ENCODE results near the gene MRPL20. TPM values are rescaled to one million over a fixed set of nuclear protein-coding genes. Genes with fewer than 3 reads are reported as not detected.

Gene MRPL20
- polyA plus RNA-seq, 1 donor from 2014 or later = 144 TPM

- peak overlapping the region in 1 of 3 donors; percentile 12 for H3K27ac Mint-ChIP-seq
- peaks cover 2% of the 10 kb centered on the region for H3K36me3 Mint-ChIP-seq
- no peak overlapping the region for H3K4me3 Mint-ChIP-seq
- H3K27me3 Mint-ChIP-seq = peaks cover 17% of the 10 kb centered on the region
- H3K4me1 Mint-ChIP-seq = peaks cover 3 to 6% (median 6%) of the 10 kb centered on the region in 3 donors
- no peaks in the 10 kb centered on the region for H3K9me3 Mint-ChIP-seq
Observed at GRCh38 chr1:1360506-1361169, 46.5 kb downstream of the MRPL20 start.

GRCh38 chr1:1359664-1360468 is 47.2 kb downstream of the MRPL20 start:
- peak overlapping the region in 1 of 3 donors; percentile 19 for H3K27ac Mint-ChIP-seq
- peak overlapping the region in 3 of 4 donors; percentile 47 to 64 (median 49) for H3K4me3 Mint-ChIP-seq
- peaks cover 3 to 6% (median 6%) of the 10 kb centered on the region in 3 donors for H3K4me1 Mint-ChIP-seq

GRCh38 chr1:1359308-1359663 is 47.8 kb downstream of the MRPL20 start:
- Mint-ChIP-seq H3K36me3 (peaks cover 2% of the 10 kb centered on the region), H3K9me3 (no peaks in the 10 kb centered on the region), H3K27ac (peak overlapping the region in 2 of 3 donors; percentile 16 to 19), H3K27me3 (peaks cover 17% of the 10 kb centered on the region), H3K4me3 (peak overlapping the region in 3 of 4 donors; percentile 47 to 64 (median 55)), H3K4me1 (peaks cover 3 to 6% (median 6%) of the 10 kb centered on the region in 3 donors)

More at GRCh38 chr1:1359664-1360468, 47.2 kb downstream of the MRPL20 start:
- Mint-ChIP-seq H3K9me3 (no peaks in the 10 kb centered on the region), H3K27me3 (peaks cover 17% of the 10 kb centered on the region), H3K36me3 (peaks cover 2% of the 10 kb centered on the region)

- H3K27ac Mint-ChIP-seq = peak within 1 kb of the TSS in 2 of 3 donors; percentile 16 to 22
- peak within 1 kb of the TSS in 3 of 4 donors; percentile 47 to 64 (median 55) for H3K4me3 Mint-ChIP-seq
- peaks cover 3 to 6% (median 6%) of the 10 kb centered on the region in 3 donors for H3K4me1 Mint-ChIP-seq
- H3K27me3 Mint-ChIP-seq = peaks cover 17% of the 10 kb centered on the region
- H3K36me3 Mint-ChIP-seq = peaks cover 2% of the 10 kb centered on the region
- no peaks in the 10 kb centered on the region for H3K9me3 Mint-ChIP-seq
Observed at GRCh38 chr1:1358433-1359271, 48.4 kb downstream of the MRPL20 start, which contains the start of gene MXRA8. Gene MXRA8, minus strand, starts transcription at chr1:1358555. Its CDS starts 51 bp downstream, at chr1:1358504.

- Mint-ChIP-seq H3K36me3 (peaks cover 2% of the 10 kb centered on the region), H3K4me3 (no peak overlapping the region), H3K27ac (peak overlapping the region in 1 of 3 donors; percentile 22), H3K9me3 (no peaks in the 10 kb centered on the region), H3K4me1 (peaks cover 4 to 8% (median 8%) of the 10 kb centered on the region in 3 donors), H3K27me3 (peaks cover 20% of the 10 kb centered on the region)
Observed at GRCh38 chr1:1357871-1358432, 49.1 kb downstream of the MRPL20 start.

- Mint-ChIP-seq H3K36me3 (peaks cover 2% of the 10 kb centered on the region), H3K27me3 (peaks cover 28% of the 10 kb centered on the region), H3K4me1 (peaks cover 10 to 15% (median 13%) of the 10 kb centered on the region in 3 donors), H3K27ac (no peak overlapping the region), H3K9me3 (no peaks in the 10 kb centered on the region), H3K4me3 (no peak overlapping the region)
Observed at GRCh38 chr1:1356796-1357401, 50.2 kb downstream of the MRPL20 start.

- H3K36me3 Mint-ChIP-seq = peaks cover 2% of the 10 kb centered on the region
- no peaks in the 10 kb centered on the region for H3K9me3 Mint-ChIP-seq
- no peak overlapping the region for H3K27ac Mint-ChIP-seq
- H3K4me3 Mint-ChIP-seq = no peak overlapping the region
- H3K4me1 Mint-ChIP-seq = peaks cover 10 to 15% (median 12%) of the 10 kb centered on the region in 3 donors
- H3K27me3 Mint-ChIP-seq = peaks cover 28% of the 10 kb centered on the region
Observed at GRCh38 chr1:1356166-1356795, 50.8 kb downstream of the MRPL20 start.

GRCh38 chr1:1355416-1355815 is 51.7 kb downstream of the MRPL20 start:
- no peaks in the 10 kb centered on the region for H3K36me3 Mint-ChIP-seq
- H3K27ac Mint-ChIP-seq = no peak overlapping the region
- no peaks in the 10 kb centered on the region for H3K9me3 Mint-ChIP-seq
- H3K4me3 Mint-ChIP-seq = no peak overlapping the region
- H3K4me1 Mint-ChIP-seq = peaks cover 10 to 13% (median 12%) of the 10 kb centered on the region in 3 donors
- peaks cover 26% of the 10 kb centered on the region for H3K27me3 Mint-ChIP-seq

GRCh38 chr1:1354271-1355247 is 52.5 kb downstream of the MRPL20 start:
- peaks cover 24% of the 10 kb centered on the region for H3K27me3 Mint-ChIP-seq
- H3K9me3 Mint-ChIP-seq = no peaks in the 10 kb centered on the region
- no peak overlapping the region for H3K27ac Mint-ChIP-seq
- peak overlapping the region in 2 of 4 donors; percentile 9 to 80 for H3K4me3 Mint-ChIP-seq
- H3K4me1 Mint-ChIP-seq = peaks cover 10 to 13% (median 12%) of the 10 kb centered on the region in 3 donors
- H3K36me3 Mint-ChIP-seq = no peaks in the 10 kb centered on the region

- Mint-ChIP-seq H3K27me3 (peaks cover 19% of the 10 kb centered on the region), H3K9me3 (no peaks in the 10 kb centered on the region), H3K36me3 (no peaks in the 10 kb centered on the region), H3K4me1 (peaks cover 7 to 10% (median 9%) of the 10 kb centered on the region in 3 donors), H3K4me3 (peak overlapping the region in 3 of 4 donors; percentile 5 to 80 (median 78)), H3K27ac (peak overlapping the region in 1 of 3 donors; percentile 72)
Observed at GRCh38 chr1:1353389-1354151, 53.5 kb downstream of the MRPL20 start.

GRCh38 chr1:1352786-1353388 is 54.2 kb downstream of the MRPL20 start:
- peak overlapping the region in 1 of 3 donors; percentile 72 for H3K27ac Mint-ChIP-seq

More at GRCh38 chr1:1352786-1353388, 54.2 kb downstream of the MRPL20 start:
- peaks cover 14% of the 10 kb centered on the region for H3K27me3 Mint-ChIP-seq
- H3K4me1 Mint-ChIP-seq = peaks cover 7 to 10% (median 9%) of the 10 kb centered on the region in 3 donors
- H3K36me3 Mint-ChIP-seq = no peaks in the 10 kb centered on the region
- H3K4me3 Mint-ChIP-seq = peak overlapping the region in 3 of 4 donors; percentile 64 to 84 (median 80)
- H3K9me3 Mint-ChIP-seq = no peaks in the 10 kb centered on the region
